Smooth muscle cell of the coronary artery (primary cell): ENCODE results near the gene ELF4. TPM values are rescaled to one million over a fixed set of nuclear protein-coding genes. Genes with fewer than 3 reads are reported as not detected.

Source experiments
- total RNA-seq: library from RNA; depleted of rRNA; stranded (reverse); fragments of >200 nt; gene quantifications from 2 replicates; pipeline ENCODE4 v1.2.3, GENCODE V29; 2014; ENCODE audit warnings: low replicate concordance

ELF4 gene
- total RNA-seq, result 4.4 and 8.0 TPM in 2 replicates

GRCh38 chrX:130110379-130111219, at the start of gene ELF4:
Gene ELF4 (minus strand): TSS chrX:130110497. CDS start chrX:130081330, 29,167 bp downstream.

Other genes with a start within 250 kb of the ELF4 start
- 8.2 and 17.1 TPM in 2 replicates for gene UTP14A, start 204.3 kb downstream of the ELF4 start, total RNA-seq
- gene BCORL1, start 127.9 kb downstream of the ELF4 start, total RNA-seq, result 0.94 and 1.7 TPM in 2 replicates
- 22.1 and 27.0 TPM in 2 replicates for gene AIFM1, start 55.3 kb upstream of the ELF4 start, total RNA-seq
- gene RAB33A, start 61.5 kb upstream of the ELF4 start, total RNA-seq, result 1.8 and 11.1 TPM in 2 replicates
- gene ZNF280C, start 158.4 kb upstream of the ELF4 start, total RNA-seq, result 1.4 and 1.7 TPM in 2 replicates
- gene SLC25A14, start 229.4 kb upstream of the ELF4 start, total RNA-seq, result 5.7 and 11.4 TPM in 2 replicates